ENCODE data around the gene NOTCH2.

The NOTCH2 gene

GRCh38 chr1:119971710-119972570 is 97.5 kb downstream of the NOTCH2 start:
- no peak for DNase-seq

- DNase-seq, result no peak
Observed at GRCh38 chr1:119968601-119969000, 100.9 kb downstream of the NOTCH2 start.

DNA sequence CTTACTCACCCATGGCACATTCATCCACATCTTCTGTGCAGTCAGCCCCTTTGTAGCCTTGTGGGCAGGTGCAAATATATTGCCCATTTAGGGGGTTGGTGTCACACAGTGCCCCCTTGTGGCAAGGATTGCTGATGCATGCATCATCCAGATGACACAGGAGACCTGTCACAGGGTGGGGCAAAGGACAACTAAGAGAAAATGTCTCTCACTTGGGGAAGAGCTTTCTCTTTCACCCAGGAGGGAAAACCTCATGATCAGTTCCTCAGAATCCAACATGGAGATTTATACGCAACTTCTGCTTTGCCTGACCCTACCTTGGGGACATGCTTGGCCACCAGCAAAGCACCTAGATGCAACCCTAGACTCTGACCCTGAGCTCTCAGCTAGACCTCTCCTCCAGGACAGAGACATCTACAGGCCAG is 101.4 kb downstream of the NOTCH2 start:
- peak; percentile 8 for DNase-seq

DNA sequence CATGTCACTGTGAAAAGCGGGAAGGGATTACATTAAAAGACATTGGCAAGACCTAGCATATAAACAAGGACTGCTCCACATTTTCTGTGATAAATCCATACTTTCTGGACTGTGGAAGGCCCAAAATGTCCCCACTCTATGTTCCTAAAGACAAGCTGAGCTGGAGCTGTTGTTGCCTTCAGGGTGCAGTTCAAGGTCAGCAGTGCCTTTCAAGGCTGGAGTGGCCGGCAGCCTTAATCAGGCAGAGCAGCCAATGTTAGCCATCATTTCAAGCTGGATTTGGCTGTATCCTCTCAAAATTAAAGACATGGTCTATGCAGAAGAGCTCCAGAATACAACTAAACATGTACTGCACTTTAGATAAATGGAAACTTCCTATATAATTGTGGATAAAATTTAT is 102.8 kb downstream of the NOTCH2 start:
- no peak for DNase-seq

DNA sequence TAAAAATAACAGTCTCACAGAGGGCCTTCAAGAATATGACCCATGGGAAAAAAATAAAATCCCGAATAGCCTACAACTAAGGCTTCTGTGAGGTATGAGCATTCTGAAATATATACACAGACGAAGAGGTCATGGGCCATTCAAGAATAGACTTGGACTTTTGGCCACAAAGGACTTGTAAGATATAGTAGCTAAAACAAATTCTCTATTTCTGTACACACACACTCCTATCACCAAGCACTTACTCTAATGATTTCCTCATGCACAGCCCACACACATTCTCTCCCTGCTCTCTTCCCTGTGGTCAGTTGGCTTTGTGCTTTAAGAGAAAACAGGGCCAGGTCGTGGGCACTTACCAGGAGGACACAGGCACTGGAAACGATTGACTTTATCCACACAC is 103.4 kb downstream of the NOTCH2 start:
- DNase-seq, result no peak

DNA sequence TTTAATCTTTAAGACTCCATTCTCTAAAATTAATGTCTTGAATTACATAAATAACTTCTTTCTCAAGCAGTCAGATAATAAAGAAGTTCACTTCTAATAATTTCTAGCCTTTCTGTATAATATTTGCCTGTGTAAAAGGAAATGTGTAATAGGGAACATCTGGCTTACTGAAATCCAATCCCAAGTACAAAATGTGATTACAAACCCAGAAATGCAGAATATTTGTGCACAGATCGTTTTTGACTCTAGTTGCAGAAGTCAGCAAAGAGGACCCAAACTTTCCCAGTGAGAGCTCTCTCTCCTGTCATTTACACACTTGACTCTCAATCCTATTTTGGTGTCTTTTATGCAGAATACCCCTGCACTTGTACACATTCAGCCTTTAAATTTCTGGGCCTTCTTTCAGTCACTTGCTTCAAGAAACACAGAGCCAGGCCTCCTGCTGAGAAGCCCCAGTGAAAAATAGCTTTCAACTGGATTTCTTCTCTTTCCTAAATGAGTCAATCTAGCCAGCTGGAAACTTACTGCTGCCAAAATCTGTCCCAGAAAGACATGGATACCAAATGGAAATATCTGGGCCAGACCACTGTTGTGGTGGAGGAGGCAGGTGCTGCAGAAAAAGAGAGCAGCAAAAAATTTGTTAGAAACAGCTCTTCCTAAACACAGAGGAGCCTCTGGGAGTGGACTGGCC is 104.6 kb downstream of the NOTCH2 start:
- DNase-seq, result no peak

DNA sequence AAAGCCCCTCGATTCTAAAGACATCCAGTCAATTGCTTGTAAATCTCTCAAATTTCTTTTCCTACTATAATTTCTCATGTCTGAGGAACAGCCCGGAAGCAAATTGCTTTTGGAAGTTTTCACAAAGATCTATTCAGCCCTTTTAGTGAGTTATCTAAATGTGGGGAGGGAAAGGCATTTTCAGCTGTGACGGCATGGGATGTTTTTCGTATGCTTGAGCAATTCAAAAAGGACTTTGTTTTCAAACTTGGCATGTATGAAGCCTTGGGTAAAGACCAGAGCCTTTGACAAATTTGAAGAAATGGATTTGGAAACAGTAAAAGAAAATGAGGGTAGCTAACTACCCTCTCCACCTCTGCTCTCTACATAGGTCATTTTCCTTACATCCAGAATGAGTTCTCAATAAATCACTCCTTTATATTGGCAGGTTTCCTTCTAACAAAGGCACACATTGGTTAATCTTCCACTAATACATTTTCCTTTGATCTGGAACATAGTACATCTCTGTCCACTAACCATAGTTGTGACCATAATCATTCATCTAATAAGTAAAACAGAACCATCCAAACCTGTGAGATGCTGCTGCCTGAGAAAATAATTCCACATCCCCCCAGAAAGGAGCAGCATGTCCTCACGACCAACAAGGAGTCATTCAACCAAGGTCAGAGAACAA is 107.0 kb downstream of the NOTCH2 start:
- no peak for DNase-seq

- no peak for DNase-seq
Observed at GRCh38 chr1:119960501-119960900, 109.0 kb downstream of the NOTCH2 start.

DNA sequence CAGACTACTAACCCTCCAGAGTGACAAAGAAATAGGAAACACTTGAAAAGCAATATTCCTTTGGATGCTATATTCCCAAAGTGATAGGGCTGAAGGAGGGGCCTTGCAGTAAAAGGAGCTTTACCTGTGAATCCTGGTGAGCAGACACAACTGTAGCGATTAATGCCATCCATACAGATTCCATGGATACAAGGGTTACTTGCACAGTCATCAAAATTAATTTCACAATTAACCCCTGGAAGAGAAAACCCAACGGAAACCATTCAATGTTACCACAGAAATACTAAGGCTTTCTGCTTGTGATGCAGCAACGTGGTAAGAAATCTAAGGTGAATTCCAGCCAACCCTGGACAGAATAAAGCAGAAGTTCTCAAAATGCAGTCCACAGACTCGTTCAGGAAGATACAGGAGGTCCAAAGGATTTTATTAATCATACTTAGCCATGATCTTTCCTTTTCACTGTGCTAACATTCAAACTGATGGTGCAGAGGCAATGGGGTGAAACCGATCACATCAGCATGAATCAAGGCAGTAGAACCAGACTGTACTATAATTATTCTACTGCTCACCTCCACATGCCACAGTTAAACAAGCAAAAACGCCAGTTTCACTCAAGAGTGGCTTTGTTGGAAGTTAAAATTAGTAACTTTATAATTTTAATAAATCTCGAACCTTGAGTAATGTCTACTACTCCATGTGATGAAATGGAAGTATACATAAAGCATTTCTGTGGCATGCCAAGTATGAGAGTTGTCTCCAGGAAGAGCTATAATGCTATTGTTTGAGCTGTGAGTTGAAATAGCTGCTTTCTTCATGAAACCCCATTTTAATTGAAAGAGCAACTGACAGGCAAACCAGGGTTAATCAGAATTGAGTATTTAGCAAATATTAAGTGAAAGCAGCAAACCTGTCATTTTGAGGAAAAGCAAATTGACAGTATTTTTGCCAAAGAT is 109.9 kb downstream of the NOTCH2 start:
- DNase-seq, result no peak

DNA sequence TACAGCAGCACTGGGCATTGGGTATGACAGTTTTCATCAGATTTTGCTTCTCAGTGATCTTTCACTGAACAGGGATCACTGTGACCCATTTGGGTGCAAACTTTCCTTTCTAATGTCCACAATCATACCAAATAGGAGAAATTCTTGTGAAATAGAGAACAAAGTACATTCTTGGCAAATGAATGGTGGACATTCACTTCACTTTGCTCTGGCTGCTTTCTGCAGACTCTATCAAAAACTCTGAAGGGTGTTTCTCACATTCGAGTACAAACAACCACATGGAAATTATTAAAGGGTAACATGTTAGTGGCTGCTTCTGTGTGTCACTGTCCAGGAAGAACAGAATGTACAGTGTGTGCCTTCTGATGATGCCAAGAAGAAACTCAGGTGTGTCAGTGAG is 111.2 kb downstream of the NOTCH2 start:
- no peak for DNase-seq

DNA sequence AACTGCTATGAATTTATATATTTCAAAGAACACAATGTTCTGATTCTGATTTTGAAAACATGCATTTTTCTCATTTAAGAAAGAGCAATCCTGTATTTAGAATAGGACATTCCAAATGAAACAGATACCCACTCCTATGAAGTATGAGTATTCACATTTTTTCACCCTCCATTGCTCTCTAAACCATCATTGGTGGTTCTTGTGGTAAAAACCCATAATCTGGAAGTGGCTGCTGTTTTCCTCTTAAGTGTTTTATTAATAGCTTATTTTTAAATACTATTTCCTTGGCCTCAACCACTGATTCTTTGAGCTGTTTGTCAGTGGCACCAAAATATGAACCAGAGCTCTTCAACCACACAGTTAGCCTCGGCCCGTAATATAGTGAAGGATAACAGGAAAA is 113.2 kb downstream of the NOTCH2 start:
- DNase-seq, result no peak

DNA sequence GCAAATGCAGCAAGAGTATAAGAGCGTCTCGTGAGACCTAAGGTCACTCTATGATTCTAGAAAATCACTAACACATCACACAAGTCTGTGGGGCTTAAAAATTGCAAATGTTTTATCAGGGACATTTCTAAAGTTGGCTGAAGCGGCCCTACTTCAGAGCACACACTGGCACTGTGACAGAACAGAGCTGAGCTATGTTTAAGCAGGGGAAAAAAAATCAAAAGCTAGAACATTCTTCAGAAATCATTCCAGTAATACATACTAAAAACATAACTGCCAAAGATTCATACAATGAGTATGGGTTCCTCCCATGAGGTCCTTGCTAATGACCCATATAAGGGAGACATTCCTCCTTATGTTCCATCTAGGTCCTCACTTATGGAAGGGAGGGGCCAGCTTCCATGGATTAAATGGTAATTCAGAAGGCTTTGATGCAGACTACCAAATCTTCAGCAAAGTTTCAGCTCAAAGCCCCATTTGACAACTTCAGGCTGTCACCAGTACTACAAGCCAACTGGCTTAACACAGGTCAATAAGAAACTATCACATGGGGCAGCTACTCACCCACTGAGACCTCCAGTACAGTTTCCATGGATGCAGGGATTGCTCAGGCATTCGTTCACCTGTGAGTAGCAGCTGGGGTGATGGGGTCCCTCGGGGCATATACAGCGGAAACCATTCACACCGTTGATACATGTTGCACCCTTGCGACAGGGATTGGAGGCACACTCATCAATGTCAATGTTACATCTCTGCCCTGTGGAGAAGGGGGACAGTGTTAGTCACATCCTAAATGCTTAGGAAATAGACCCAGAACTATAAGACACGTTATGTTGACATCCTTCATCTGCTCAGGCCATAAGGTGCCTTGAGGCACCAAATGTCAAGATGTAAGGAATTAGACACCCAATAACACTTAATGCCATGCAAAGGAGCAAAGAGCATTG is 114.7 kb downstream of the NOTCH2 start:
- no peak for DNase-seq

GRCh38 chr1:119953266-119953998 is 116.0 kb downstream of the NOTCH2 start:
- no peak for DNase-seq

DNA sequence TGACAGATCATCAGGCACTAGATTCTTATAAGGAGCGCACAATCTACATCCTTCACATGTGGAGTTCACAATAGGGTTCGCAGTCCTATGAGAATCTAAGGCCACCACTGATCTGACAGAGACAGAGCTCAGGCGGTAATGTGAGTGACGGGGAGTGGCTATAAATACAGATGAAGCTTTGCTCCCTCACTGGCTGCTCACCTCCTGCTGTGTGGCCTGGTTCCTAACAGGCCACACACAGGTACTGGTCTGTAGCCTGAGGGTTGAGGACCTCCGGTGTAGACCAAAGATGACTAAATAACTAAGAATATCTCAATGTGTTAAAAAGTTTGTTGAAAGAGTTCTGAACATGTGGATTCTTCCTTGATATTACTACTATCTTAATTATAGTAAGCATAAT is 117.0 kb downstream of the NOTCH2 start:
- no peak for DNase-seq

DNA sequence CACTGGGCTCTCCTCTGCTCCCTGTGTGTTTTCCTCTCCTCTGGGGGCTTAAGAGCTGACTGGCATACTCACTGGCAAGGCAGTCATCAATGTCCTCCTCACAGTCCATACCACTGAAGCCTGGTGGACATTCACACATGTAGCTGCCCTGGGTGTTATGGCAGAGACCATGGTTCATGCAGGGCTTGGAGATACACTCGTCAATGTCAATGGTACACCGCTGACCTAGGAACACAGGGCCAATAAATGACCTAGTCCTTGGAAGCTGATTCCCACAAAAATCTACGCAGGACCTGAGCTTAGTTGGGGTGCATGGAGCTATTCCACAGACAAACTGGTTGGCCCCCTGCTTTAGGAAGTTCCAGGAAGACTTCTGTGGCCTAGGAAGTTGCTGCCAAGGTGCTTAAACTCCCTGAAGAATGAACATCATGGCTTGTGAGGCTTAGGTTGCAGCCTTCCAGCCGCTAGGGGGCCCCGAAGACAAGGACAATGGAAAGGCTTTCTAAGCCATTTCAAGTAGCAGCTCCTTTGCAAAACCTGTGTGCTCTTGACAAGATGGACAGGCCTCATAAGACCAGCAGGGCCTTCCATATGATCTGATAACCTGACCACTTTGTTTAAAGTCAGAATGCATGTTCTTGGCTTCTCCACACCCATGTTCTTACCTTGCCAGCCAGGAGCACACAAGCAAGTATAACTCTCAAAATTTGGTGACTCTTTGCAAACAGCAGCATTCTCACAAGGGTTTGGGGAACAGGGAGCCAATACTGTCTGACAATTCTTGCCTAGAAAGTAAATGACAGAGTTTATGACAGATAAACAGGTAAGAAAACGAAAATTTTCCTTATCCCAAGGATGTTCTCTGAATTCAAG is 120.9 kb downstream of the NOTCH2 start:
- peak; percentile 55 for DNase-seq

- DNase-seq, result no peak
Observed at GRCh38 chr1:119947468-119947867, 122.0 kb downstream of the NOTCH2 start.

DNA sequence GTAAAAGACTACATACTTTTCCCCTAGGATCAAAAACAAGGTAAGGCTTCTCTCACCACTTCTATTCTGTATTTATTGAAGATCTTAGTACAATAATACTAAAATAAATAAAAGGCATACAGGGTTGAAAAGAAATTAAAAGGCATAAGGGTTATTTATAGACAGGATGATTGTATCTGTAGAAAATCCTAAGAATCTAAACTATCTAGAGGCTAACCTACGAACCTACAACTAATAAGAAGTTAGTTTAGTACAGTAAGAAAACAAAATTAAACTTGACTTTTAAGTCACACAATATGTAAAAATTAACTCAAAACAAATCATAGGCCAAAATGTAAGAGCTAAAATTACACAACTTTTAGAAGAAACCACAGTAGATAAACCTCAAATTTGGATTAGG is 122.7 kb downstream of the NOTCH2 start:
- DNase-seq, result no peak

- no peak for DNase-seq
Observed at GRCh38 chr1:119943216-119943615, 126.2 kb downstream of the NOTCH2 start.

- DNase-seq, result no peak
Observed at GRCh38 chr1:119941392-119941791, 128.1 kb downstream of the NOTCH2 start.

DNA sequence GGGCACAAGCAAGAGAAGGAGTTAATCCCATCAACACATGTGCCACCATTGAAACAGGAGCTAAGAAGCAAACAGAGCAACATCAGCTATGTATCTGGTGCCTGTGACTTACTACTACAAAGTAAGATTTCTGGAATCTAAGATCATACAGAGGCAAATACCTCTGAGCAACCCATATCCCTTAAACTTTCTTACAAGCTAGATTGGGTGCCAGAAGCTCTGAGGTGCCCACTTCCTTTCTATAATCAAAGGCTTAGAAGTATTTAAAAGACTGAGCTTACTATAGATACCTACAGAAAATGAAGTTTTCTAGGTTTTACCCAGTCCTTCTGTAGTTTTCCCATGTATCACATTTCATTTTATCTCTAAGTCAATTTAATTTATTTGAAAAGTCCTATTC is 128.8 kb downstream of the NOTCH2 start:
- DNase-seq, result no peak

Measured in NCI-H774 (cell line).